Tibial artery (tissue), 4 donors: Measurements from ENCODE around the gene SGCB.

ENCODE experiments used
- DNase-seq, 2 donors: peaks; one replicate each; pipeline ENCODE4 v3.0.0-alpha.2; 2019
- H3K27ac ChIP-seq, 2 donors: fragments of 200-600 bp; sonication (generic) in 1 of 2; 1 replicate in 1 of 2; 2 replicates in 1 of 2; pipeline ENCODE4 v1.5.1; 2018 to 2019; ENCODE audit warnings: mild to moderate bottlenecking in 1 of 2
- H3K27me3 ChIP-seq, 2 donors: fragments of 200-600 bp; sonication (generic) in 1 of 2; one replicate each; pipeline versions ENCODE4 v1.5.1 to v1.6.0; 2016 to 2019
- H3K36me3 ChIP-seq, 3 donors: fragments of 200-600 bp; sonication (generic) in 2 of 3; one replicate each; pipeline ENCODE4 v1.5.1; 2016 to 2019; ENCODE audit warnings: mild to moderate bottlenecking in 2 of 3
- H3K4me1 ChIP-seq, 4 donors: fragments of 200-600 bp; sonication (generic) in 2 of 4; 1 replicate in 3 of 4; 2 replicates in 1 of 4; pipeline ENCODE4 v1.5.1; 2016 to 2019
- H3K4me3 ChIP-seq, 2 donors: fragments of 200-600 bp; sonication (generic) in 1 of 2; 1 replicate in 1 of 2; 2 replicates in 1 of 2; pipeline ENCODE4 v1.5.1; 2018 to 2019; ENCODE audit warnings: mild to moderate bottlenecking in 2 of 2
- H3K9me3 ChIP-seq, 3 donors: fragments of 200-600 bp; sonication (generic) in 1 of 3; one replicate each; pipeline ENCODE4 v1.5.1; 2016 to 2019
- intact Hi-C: fragments of 100-400 bp; cut with DNase I; formaldehyde crosslinking; loops from one replicate; pipeline ENCODE4 v1.15.0; 2023; ENCODE audit warnings: low total_unique reads
- TF ChIP-seq, protein P1 (sequence below), 2 experiments: fragments of 200-600 bp in 1 of 2; fragments of 450-650 bp in 1 of 2; IDR thresholded peaks; one replicate each; pipeline ENCODE4 v1.5.1; 2017 to 2019; ENCODE audit warnings: antibody characterized with exemption in 2 of 2, mild to moderate bottlenecking in 1 of 2, moderate library complexity in 1 of 2

SGCB gene

DNA sequence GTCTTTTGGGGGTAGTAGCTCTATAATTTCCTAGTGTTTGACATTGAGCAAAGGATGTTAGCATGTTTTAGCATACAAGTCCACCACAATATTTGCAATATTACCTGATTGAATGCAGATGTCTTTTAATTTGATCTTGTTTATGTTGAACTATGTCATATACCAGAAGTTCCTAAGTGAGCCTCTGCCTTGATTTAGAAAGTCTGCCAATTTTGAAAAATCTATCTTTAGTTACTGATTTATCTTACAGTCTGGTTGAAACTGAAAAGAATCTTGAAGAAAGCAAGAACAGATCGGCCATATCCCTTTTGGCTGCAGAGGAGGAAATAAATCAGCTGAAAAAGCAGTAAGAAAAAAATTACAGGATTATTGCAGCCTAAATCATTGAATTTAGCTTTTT, 31.5 kb upstream of the SGCB start:
- Histone ChIP-seq H3K27ac (no peak overlapping the region), H3K36me3 (no peaks in the 10 kb centered on the region), H3K4me1 (no peaks in the 10 kb centered on the region), H3K9me3 (no peaks in the 10 kb centered on the region), H3K27me3 (no peaks in the 10 kb centered on the region), H3K4me3 (no peak overlapping the region)
- no peak for DNase-seq
- intact Hi-C loops, result no loop called here
- TF ChIP-seq, protein P1, sequence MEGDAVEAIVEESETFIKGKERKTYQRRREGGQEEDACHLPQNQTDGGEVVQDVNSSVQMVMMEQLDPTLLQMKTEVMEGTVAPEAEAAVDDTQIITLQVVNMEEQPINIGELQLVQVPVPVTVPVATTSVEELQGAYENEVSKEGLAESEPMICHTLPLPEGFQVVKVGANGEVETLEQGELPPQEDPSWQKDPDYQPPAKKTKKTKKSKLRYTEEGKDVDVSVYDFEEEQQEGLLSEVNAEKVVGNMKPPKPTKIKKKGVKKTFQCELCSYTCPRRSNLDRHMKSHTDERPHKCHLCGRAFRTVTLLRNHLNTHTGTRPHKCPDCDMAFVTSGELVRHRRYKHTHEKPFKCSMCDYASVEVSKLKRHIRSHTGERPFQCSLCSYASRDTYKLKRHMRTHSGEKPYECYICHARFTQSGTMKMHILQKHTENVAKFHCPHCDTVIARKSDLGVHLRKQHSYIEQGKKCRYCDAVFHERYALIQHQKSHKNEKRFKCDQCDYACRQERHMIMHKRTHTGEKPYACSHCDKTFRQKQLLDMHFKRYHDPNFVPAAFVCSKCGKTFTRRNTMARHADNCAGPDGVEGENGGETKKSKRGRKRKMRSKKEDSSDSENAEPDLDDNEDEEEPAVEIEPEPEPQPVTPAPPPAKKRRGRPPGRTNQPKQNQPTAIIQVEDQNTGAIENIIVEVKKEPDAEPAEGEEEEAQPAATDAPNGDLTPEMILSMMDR (IDR thresholded peaks at IDR 0.05), result no peak

DNA sequence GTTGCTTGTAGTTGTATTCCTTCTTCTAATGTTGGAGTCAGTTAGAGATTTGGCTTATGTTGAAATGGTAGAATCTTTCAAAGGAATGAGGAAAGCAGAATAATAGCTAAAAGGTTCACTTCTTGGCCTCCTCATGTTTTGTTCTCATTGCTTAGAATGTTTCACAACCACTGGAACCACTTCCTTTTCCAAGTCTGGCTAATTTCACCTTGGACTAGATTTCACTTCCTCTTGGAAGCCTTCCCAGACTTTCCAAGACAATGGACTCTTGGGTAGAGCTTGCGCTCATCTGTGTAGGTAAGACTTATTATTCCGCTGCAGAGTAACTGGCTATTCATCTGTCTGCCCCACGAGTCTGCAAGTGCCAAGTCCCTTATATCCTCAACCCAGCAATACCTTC, 21.3 kb upstream of the SGCB start:
- Histone ChIP-seq H3K27me3 (no peaks in the 10 kb centered on the region), H3K27ac (no peak overlapping the region), H3K4me1 (no peaks in the 10 kb centered on the region), H3K4me3 (no peak overlapping the region), H3K36me3 (no peaks in the 10 kb centered on the region), H3K9me3 (no peaks in the 10 kb centered on the region)
- TF ChIP-seq, protein P1 (IDR thresholded peaks at IDR 0.05), result no peak
- intact Hi-C loops, result no loop called here
- no peak for DNase-seq

DNA sequence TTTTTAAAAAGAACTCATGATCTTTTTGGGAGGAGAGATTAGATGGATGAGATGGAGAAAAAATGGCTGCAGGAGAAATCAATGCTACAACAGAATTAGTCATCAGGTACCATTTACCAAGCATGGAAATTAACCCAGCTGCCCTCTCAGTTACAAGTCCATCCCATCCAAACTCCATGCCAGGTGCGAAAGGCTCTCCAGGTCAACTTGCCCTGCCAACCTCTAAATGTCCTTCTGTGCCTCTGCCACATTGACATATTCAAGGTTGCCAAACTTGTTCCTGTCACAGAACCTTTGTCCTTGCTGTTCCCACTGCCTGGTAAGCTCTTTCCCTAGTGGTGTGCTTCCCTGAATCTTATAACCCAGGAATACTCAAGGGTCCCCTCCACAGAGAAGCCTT, 20.2 kb upstream of the SGCB start:
- Histone ChIP-seq H3K27ac (no peak overlapping the region), H3K4me3 (no peak overlapping the region), H3K9me3 (no peaks in the 10 kb centered on the region), H3K4me1 (no peaks in the 10 kb centered on the region), H3K36me3 (no peaks in the 10 kb centered on the region), H3K27me3 (no peaks in the 10 kb centered on the region)
- intact Hi-C loops, result no loop called here
- DNase-seq, result no peak
- TF ChIP-seq, protein P1 (IDR thresholded peaks at IDR 0.05), result no peak

DNA sequence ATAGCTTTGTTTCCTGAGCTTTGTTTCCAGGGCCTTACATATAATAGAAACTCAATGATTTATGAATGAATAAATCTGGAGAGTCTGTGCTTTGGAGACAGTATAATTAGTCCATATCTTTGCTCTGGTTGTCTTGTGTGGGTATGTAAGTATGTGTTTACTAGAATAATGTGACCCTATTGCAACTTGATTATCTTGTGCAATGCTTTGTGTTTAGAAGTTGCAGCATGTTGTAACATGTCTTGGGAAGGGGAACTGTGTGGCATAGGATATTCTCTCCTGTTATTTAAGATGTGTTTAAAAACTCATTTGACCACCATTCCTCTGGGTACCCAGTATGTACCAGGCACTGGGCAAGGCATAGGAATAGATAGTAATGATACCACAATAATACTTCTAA, 19.1 kb upstream of the SGCB start:
- DNase-seq, result no peak
- no peaks in the 10 kb centered on the region for H3K4me1 ChIP-seq
- H3K27me3 ChIP-seq, result peaks cover 0 to 1% of the 10 kb centered on the region in 2 donors
- H3K4me3 ChIP-seq, result no peak overlapping the region
- H3K9me3 ChIP-seq, result peaks cover 0 to 3% (median 0%) of the 10 kb centered on the region in 3 donors
- intact Hi-C loops, result no loop called here
- H3K27ac ChIP-seq, result no peak overlapping the region
- no peaks in the 10 kb centered on the region for H3K36me3 ChIP-seq
- TF ChIP-seq, protein P1 (IDR thresholded peaks at IDR 0.05), result no peak

DNA sequence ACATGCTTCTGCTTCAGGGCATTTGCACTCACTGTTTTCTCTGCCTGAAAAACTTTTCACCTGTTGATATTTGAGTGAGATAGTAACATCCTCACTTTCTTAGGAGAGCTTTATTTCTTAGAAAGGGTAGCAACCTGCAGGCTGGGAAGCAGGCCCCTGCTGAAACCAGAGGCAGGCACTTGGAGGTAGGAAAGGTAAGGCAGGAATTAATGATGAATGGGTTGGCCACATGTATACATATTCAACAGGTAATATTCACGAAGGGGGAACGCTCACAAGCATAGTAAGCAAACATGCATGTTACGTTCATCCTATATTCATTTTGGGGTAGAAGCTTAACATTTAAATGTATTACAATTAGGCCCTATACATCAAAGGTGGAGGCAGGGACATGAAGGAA, 16.2 kb upstream of the SGCB start:
- Histone ChIP-seq H3K9me3 (peaks cover 0 to 9% (median 0%) of the 10 kb centered on the region in 3 donors), H3K4me3 (no peak overlapping the region), H3K4me1 (peaks cover 0 to 6% (median 4%) of the 10 kb centered on the region in 4 donors), H3K36me3 (no peaks in the 10 kb centered on the region), H3K27me3 (peaks cover 0 to 17% of the 10 kb centered on the region in 2 donors), H3K27ac (no peak overlapping the region)
- DNase-seq, result no peak
- intact Hi-C loops, result no loop called here
- TF ChIP-seq, protein P1 (IDR thresholded peaks at IDR 0.05), result no peak

DNA sequence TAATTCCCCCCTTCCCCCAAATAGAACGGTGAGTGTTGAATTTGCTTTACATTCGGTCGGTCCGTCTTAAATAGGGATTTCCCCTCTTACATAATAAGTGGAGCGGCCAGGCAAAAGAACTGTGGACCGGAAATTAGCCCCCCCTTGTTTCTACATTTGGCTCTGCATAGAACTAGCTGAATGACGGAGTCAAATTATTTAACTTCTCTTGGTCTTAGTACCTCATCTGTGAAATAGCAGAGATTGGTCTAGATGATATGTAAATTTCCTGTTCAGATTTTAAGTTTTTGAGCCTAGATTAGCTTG, 14.3 kb upstream of the SGCB start:
- no peaks in the 10 kb centered on the region for H3K36me3 ChIP-seq
- TF ChIP-seq, protein P1 (IDR thresholded peaks at IDR 0.05), result no peak
- H3K27me3 ChIP-seq, result peaks cover 0 to 27% of the 10 kb centered on the region in 2 donors
- intact Hi-C loops, result no loop called here
- H3K27ac ChIP-seq, result peak overlapping the region in 1 of 2 donors; percentile 69
- H3K9me3 ChIP-seq, result peaks cover 0 to 9% (median 0%) of the 10 kb centered on the region in 3 donors
- peaks cover 0 to 6% (median 4%) of the 10 kb centered on the region in 4 donors for H3K4me1 ChIP-seq
- H3K4me3 ChIP-seq, result peak overlapping the region; percentile 53 to 59
- no peak for DNase-seq
